Measurements from ENCODE around the gene PVALB.

Gene PVALB

GRCh38 chr22:36833073-36833472 is 16.2 kb upstream of the PVALB start:
- no peak overlapping the region for H3K4me3 ChIP-seq (ENCODE audit: low read depth, low read length)
- DNase-seq (ENCODE audit: low read depth): no peak
- in situ Hi-C loops (cut with HindIII; ENCODE audit: low sequenced_read_pairs): no loop called here
- TF ChIP-seq CTCF (IDR thresholded peaks at IDR 0.05; ENCODE audit: low read depth, low read length, missing control alignments): no peak

GRCh38 chr22:36831717-36832116 is 14.9 kb upstream of the PVALB start:
- in situ Hi-C loops (cut with HindIII; ENCODE audit: low sequenced_read_pairs): no loop called here
- no peak for DNase-seq (ENCODE audit: low read depth)
- TF ChIP-seq CTCF (IDR thresholded peaks at IDR 0.05; ENCODE audit: low read depth, low read length, missing control alignments): no peak
- H3K4me3 ChIP-seq (ENCODE audit: low read depth, low read length): no peak overlapping the region

- no peak for TF ChIP-seq CTCF (IDR thresholded peaks at IDR 0.05; ENCODE audit: low read depth, low read length, missing control alignments)
- no peak for DNase-seq (ENCODE audit: low read depth)
- in situ Hi-C loops (cut with HindIII; ENCODE audit: low sequenced_read_pairs): no loop called here
- H3K4me3 ChIP-seq (ENCODE audit: low read depth, low read length): no peak overlapping the region
These were observed 14.4 kb upstream of the PVALB start for GRCh38 chr22:36831206-36831605.

- no peak for DNase-seq (ENCODE audit: low read depth)
- in situ Hi-C loops (cut with HindIII; ENCODE audit: low sequenced_read_pairs): no loop called here
- TF ChIP-seq CTCF (IDR thresholded peaks at IDR 0.05; ENCODE audit: low read depth, low read length, missing control alignments): no peak
- H3K4me3 ChIP-seq (ENCODE audit: low read depth, low read length): no peak overlapping the region
These were observed 13.8 kb upstream of the PVALB start for GRCh38 chr22:36830601-36831000.

GRCh38 chr22:36829370-36830002 is 12.7 kb upstream of the PVALB start:
- DNase-seq (ENCODE audit: low read depth): no peak
- no peak overlapping the region for H3K4me3 ChIP-seq (ENCODE audit: low read depth, low read length)
- TF ChIP-seq CTCF (IDR thresholded peaks at IDR 0.05; ENCODE audit: low read depth, low read length, missing control alignments): no peak
- in situ Hi-C loops (cut with HindIII; ENCODE audit: low sequenced_read_pairs): no loop called here

- no peak overlapping the region for H3K4me3 ChIP-seq (ENCODE audit: low read depth, low read length)
- DNase-seq (ENCODE audit: low read depth): no peak
- TF ChIP-seq CTCF (IDR thresholded peaks at IDR 0.05; ENCODE audit: low read depth, low read length, missing control alignments): no peak
- in situ Hi-C loops (cut with HindIII; ENCODE audit: low sequenced_read_pairs): no loop called here
These were observed 12.0 kb upstream of the PVALB start for GRCh38 chr22:36828815-36829214.
